HepG2 (cell line): ENCODE measurements around the gene MRPL14. TPM values are rescaled to one million over a fixed set of nuclear protein-coding genes. Genes with fewer than 3 reads are reported as not detected.

Source experiments
- ARNTL ChIP-seq: sonication (generic); formaldehyde crosslinking; IDR thresholded peaks from 2 replicates; pipeline ENCODE4 v1.4.0; 2020; ENCODE audit warnings: mild to moderate bottlenecking, missing genetic modification reagents
- FOXA3 ChIP-seq: IDR thresholded peaks from 2 replicates; pipeline ENCODE4 v1.6.1; 2016; ENCODE audit warnings: missing genetic modification reagents, missing compliant biosample characterization
- MIXL1 ChIP-seq: IDR thresholded peaks from 2 replicates; pipeline ENCODE4 v1.6.1; 2016
- PHF20 ChIP-seq: sonication (generic); formaldehyde crosslinking; IDR thresholded peaks from 2 replicates; pipeline ENCODE4 v1.5.0; 2020; ENCODE audit warnings: mild to moderate bottlenecking, missing genetic modification reagents
- SP1 ChIP-seq, 2 experiments: fragments of 450-650 bp in 1 of 2; sonication (generic) in 1 of 2; formaldehyde crosslinking in 1 of 2; IDR thresholded peaks; 2 replicates each; pipeline versions ENCODE4 v1.4.0 to v1.6.1; 2016 to 2020; ENCODE audit warnings: missing genetic modification reagents in 1 of 2
- TCF7L2 ChIP-seq: IDR thresholded peaks from 2 replicates; pipeline ENCODE4 v1.6.1; 2011; ENCODE audit warnings: mild to moderate bottlenecking, low read depth, low read length, moderate library complexity
- TEAD3 ChIP-seq: optimal IDR thresholded peaks from 2 replicates; pipeline ENCODE3; 2016; ENCODE audit warnings: borderline replicate concordance
- ZNF335 ChIP-seq: sonication (generic); formaldehyde crosslinking; IDR thresholded peaks from 2 replicates; pipeline ENCODE4 v1.4.0; 2020; ENCODE audit warnings: missing genetic modification reagents
- ZNF777 ChIP-seq: sonication (generic); formaldehyde crosslinking; IDR thresholded peaks from 2 replicates; pipeline ENCODE4 v1.4.0; 2020; ENCODE audit warnings: missing genetic modification reagents
- ZNF883 ChIP-seq: sonication (generic); formaldehyde crosslinking; IDR thresholded peaks from 2 replicates; pipeline ENCODE4 v1.5.1; 2020; ENCODE audit warnings: mild to moderate bottlenecking, missing genetic modification reagents; ENCODE audit errors: not compliant biosample characterization
- polyA plus RNA-seq, 8 experiments: library from polyadenylated mRNA; depleted of rRNA in 3 of 8; stranded (reverse) in 7 of 8; unstranded in 1 of 8; fragments of >200 nt; fragmentation: Illumina TruSeq in 4 of 8; extraction: Trizol in 4 of 8; gene quantifications; 2 replicates each; pipeline versions ENCODE4 v1.2.1 to v1.2.3, GENCODE V29; 2011 to 2016; ENCODE audit warnings: low read depth in 4 of 8, missing spikeins in 1 of 8, mixed read lengths in 1 of 8; ENCODE audit not compliant: insufficient read depth in 1 of 8
- total RNA-seq, 5 experiments: library from RNA; depleted of rRNA; stranded (reverse); fragments of >200 nt; fragmentation: Illumina TruSeq; extraction: Trizol; gene quantifications; 2 replicates each; pipeline ENCODE4 v1.2.3, GENCODE V29; 2016; ENCODE audit warnings: low read depth in 1 of 5
- TF ChIP-seq, protein P1 (sequence below), 2 experiments: sonication (generic) in 1 of 2; formaldehyde crosslinking in 1 of 2; IDR thresholded peaks; 2 replicates each; pipeline versions ENCODE4 v1.4.0 to v1.6.1; 2018 to 2020; ENCODE audit warnings: missing genetic modification reagents in 2 of 2, borderline replicate concordance in 1 of 2, low read depth in 1 of 2, mild to moderate bottlenecking in 1 of 2, missing biosample characterization in 1 of 2
- TF ChIP-seq, protein P2 (sequence below): sonication (generic); formaldehyde crosslinking; IDR thresholded peaks from 2 replicates; pipeline ENCODE4 v1.4.0; 2020; ENCODE audit warnings: missing genetic modification reagents, low read depth, mild to moderate bottlenecking, borderline replicate concordance
- TF ChIP-seq, protein P3 (sequence below): sonication (generic); formaldehyde crosslinking; conservative IDR thresholded peaks from 2 replicates; pipeline ENCODE4 v1.4.0; 2020; ENCODE audit warnings: missing genetic modification reagents
- TF ChIP-seq, protein P4 (sequence below): sonication (generic); formaldehyde crosslinking; IDR thresholded peaks from 2 replicates; pipeline ENCODE4 v1.4.0; 2020; ENCODE audit warnings: mild to moderate bottlenecking, missing genetic modification reagents
- TF ChIP-seq, protein P5 (sequence below): IDR thresholded peaks from 2 replicates; pipeline ENCODE4 v1.6.1; 2018; ENCODE audit warnings: missing genetic modification reagents
- TF ChIP-seq, protein P6 (sequence below): sonication (generic); formaldehyde crosslinking; IDR thresholded peaks from 2 replicates; pipeline ENCODE4 v1.5.1; 2020; ENCODE audit warnings: mild to moderate bottlenecking, missing genetic modification reagents

The MRPL14 gene
- total and polyA plus RNA-seq, 2 of the 13 experiments (the other 11 are each of a cell fraction or from before 2014, with no cell fraction given) = 157 to 178 TPM

DNA sequence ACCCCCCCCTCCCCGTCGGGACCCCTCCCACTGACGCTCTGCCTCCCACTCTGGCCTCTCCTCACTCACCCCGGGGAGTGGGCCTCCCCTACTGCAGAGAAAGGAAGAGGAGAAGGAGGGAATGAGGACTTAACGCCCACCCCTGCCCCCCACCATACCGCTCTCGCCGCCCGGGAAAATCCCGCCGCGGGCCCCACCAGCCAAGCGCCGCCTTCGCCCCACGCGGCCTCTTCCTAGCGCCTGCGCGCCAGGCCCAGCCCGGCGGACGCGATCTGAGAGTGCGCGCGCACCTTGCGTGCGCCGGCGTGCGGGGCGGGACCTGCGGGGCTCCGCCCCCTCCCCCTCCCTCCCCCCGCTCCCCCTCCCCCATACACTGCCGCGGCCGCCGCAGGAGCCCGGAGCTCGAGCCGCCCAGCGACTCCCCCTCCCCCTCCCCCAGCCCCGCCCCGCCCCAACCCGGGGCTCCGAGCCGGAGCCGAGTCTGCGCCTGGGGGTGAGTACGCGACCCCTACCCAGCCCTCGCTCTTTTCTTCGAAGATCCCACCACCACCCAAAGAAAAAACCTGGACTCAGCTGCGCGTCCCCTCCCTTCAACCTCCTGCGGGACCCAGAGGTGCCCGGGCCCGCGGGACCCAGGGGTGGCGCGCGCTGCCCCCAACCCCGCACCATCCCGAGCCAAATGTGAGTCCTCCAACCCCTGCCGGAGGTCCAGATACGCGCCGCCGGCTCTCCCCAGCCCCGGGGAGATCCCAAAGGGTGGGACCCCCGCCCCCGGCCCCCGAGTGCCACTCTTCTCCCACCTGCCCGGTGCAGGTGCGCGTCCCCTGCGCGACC lies at the start of gene MRPL14, which contains the start of gene TMEM63B (continued):
- TF ChIP-seq, protein P1, sequence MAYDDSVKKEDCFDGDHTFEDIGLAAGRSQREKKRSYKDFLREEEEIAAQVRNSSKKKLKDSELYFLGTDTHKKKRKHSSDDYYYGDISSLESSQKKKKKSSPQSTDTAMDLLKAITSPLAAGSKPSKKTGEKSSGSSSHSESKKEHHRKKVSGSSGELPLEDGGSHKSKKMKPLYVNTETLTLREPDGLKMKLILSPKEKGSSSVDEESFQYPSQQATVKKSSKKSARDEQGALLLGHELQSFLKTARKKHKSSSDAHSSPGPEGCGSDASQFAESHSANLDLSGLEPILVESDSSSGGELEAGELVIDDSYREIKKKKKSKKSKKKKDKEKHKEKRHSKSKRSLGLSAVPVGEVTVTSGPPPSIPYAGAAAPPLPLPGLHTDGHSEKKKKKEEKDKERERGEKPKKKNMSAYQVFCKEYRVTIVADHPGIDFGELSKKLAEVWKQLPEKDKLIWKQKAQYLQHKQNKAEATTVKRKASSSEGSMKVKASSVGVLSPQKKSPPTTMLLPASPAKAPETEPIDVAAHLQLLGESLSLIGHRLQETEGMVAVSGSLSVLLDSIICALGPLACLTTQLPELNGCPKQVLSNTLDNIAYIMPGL (CRISPR knock-in tag; IDR thresholded peaks at IDR 0.05; ENCODE audit: borderline replicate concordance in 1 of 2, low read depth in 1 of 2) = peak in 1 of 2 experiments; percentile 30; a peak in 2 of 4 replicates
- 0 out of 2 replicates have a peak, but pooled peaks have one; percentile 16 for TF ChIP-seq FOXA3 (CRISPR knock-in tag)
- TF ChIP-seq, protein P2, sequence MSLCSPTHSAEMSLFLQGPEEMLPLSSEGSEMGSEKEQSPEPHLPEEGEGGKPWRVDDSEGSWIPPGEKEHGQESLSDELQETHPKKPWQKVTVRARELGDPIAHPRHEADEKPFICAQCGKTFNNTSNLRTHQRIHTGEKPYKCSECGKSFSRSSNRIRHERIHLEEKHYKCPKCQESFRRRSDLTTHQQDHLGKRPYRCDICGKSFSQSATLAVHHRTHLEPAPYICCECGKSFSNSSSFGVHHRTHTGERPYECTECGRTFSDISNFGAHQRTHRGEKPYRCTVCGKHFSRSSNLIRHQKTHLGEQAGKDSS (CRISPR knock-in tag) = peak; percentile 57; the same call in 1 of the 2 replicates
- TF ChIP-seq TEAD3 (CRISPR knock-in tag) = no peak
- peak; percentile 48; the same call in 1 of the 2 replicates for TF ChIP-seq ARNTL
- peak; percentile 11 for TF ChIP-seq PHF20
- TF ChIP-seq TCF7L2 = no peak
- peak; percentile 16 for TF ChIP-seq ZNF883 (CRISPR knock-in tag)
- TF ChIP-seq, protein P3, sequence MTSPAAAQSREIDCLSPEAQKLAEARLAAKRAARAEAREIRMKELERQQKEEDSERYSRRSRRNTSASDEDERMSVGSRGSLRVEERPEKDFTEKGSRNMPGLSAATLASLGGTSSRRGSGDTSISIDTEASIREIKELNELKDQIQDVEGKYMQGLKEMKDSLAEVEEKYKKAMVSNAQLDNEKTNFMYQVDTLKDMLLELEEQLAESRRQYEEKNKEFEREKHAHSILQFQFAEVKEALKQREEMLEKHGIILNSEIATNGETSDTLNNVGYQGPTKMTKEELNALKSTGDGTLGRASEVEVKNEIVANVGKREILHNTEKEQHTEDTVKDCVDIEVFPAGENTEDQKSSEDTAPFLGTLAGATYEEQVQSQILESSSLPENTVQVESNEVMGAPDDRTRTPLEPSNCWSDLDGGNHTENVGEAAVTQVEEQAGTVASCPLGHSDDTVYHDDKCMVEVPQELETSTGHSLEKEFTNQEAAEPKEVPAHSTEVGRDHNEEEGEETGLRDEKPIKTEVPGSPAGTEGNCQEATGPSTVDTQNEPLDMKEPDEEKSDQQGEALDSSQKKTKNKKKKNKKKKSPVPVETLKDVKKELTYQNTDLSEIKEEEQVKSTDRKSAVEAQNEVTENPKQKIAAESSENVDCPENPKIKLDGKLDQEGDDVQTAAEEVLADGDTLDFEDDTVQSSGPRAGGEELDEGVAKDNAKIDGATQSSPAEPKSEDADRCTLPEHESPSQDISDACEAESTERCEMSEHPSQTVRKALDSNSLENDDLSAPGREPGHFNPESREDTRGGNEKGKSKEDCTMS = no peak
- peak; percentile 69 for TF ChIP-seq ZNF777 (CRISPR knock-in tag)
- TF ChIP-seq, protein P4, sequence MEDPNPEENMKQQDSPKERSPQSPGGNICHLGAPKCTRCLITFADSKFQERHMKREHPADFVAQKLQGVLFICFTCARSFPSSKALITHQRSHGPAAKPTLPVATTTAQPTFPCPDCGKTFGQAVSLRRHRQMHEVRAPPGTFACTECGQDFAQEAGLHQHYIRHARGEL (CRISPR knock-in tag) = no peak
- TF ChIP-seq MIXL1 = no peak
- TF ChIP-seq ZNF335 (CRISPR knock-in tag) = no peak
- TF ChIP-seq, protein P5, sequence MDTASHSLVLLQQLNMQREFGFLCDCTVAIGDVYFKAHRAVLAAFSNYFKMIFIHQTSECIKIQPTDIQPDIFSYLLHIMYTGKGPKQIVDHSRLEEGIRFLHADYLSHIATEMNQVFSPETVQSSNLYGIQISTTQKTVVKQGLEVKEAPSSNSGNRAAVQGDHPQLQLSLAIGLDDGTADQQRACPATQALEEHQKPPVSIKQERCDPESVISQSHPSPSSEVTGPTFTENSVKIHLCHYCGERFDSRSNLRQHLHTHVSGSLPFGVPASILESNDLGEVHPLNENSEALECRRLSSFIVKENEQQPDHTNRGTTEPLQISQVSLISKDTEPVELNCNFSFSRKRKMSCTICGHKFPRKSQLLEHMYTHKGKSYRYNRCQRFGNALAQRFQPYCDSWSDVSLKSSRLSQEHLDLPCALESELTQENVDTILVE (CRISPR knock-in tag) = no peak
- TF ChIP-seq, protein P6, sequence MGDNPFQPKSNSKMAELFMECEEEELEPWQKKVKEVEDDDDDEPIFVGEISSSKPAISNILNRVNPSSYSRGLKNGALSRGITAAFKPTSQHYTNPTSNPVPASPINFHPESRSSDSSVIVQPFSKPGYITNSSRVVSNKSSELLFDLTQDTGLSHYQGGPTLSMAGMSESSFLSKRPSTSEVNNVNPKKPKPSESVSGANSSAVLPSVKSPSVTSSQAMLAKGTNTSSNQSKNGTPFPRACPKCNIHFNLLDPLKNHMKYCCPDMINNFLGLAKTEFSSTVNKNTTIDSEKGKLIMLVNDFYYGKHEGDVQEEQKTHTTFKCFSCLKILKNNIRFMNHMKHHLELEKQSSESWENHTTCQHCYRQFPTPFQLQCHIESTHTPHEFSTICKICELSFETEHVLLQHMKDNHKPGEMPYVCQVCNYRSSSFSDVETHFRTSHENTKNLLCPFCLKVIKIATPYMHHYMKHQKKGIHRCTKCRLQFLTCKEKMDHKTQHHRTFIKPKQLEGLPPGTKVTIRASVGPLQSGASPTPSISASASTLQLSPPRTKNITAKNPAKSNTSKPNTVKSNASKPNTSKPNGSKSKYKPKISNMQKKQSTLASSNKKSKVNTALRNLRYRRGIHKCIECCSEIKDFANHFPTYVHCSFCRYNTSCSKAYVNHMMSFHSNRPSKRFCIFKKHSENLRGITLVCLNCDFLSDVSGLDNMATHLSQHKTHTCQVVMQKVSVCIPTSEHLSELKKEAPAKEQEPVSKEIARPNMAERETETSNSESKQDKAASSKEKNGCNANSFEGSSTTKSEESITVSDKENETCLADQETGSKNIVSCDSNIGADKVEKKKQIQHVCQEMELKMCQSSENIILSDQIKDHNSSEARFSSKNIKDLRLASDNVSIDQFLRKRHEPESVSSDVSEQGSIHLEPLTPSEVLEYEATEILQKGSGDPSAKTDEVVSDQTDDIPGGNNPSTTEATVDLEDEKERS (CRISPR knock-in tag) = no peak
- TF ChIP-seq SP1 (IDR thresholded peaks at IDR 0.05) = no peak
- peak; percentile 57 for TF ChIP-seq SP1 (CRISPR knock-in tag; IDR thresholded peaks at IDR 0.05)
